ENCODE results near the gene HOATZ. TPM values are rescaled to one million over a fixed set of nuclear protein-coding genes. Genes with fewer than 3 reads are reported as not detected.
A peak's percentile ranks its signal among the peaks of the same experiment; 100 is the strongest.

HOATZ gene
- total and polyA plus RNA-seq, 2 donors from 2014 or later: not detected

DNA sequence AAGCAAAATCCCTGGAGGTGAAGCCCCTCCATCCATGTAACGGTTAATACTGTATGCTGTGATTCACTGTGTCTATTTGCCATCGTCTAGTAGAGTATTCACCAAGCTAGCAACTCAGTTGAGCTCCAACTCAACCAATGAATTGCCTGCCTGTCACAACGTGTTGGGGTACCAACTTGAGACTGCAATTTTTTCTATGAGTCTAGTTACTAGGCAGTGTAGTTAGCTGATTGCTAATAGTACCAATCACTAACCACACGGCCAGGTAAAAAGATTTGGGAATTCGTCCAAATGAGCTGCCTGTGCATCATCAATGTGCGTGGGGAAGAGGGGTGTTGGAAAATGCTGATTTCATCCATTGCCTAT is 1.4 kb upstream of the HOATZ start:
- H3K4me1 ChIP-seq (ENCODE audit: control insufficient read depth in 2 of 3, insufficient read depth in 2 of 3, low read depth in 1 of 3, low read length in 3 of 3): no peaks in the 10 kb centered on the region
- FAIRE-seq (no peak), DNase-seq (peak in 1 of 5 donors; percentile 9)
- peaks cover 32% of the 10 kb centered on the region for H3K27me3 ChIP-seq (ENCODE audit: control insufficient read depth, insufficient read depth, low read length)
- H3K27ac ChIP-seq (ENCODE audit: low read depth in 2 of 2, low read length in 2 of 2): no peak overlapping the region
- H3K9ac ChIP-seq (ENCODE audit: low read length in 3 of 3): no peak overlapping the region
- TF ChIP-seq, protein P1, sequence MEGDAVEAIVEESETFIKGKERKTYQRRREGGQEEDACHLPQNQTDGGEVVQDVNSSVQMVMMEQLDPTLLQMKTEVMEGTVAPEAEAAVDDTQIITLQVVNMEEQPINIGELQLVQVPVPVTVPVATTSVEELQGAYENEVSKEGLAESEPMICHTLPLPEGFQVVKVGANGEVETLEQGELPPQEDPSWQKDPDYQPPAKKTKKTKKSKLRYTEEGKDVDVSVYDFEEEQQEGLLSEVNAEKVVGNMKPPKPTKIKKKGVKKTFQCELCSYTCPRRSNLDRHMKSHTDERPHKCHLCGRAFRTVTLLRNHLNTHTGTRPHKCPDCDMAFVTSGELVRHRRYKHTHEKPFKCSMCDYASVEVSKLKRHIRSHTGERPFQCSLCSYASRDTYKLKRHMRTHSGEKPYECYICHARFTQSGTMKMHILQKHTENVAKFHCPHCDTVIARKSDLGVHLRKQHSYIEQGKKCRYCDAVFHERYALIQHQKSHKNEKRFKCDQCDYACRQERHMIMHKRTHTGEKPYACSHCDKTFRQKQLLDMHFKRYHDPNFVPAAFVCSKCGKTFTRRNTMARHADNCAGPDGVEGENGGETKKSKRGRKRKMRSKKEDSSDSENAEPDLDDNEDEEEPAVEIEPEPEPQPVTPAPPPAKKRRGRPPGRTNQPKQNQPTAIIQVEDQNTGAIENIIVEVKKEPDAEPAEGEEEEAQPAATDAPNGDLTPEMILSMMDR (IDR thresholded peaks at IDR 0.05; ENCODE audit: borderline replicate concordance, extremely low read depth, insufficient read depth): no peak
- no peak overlapping the region for H3K4me3 ChIP-seq (ENCODE audit: low read length in 3 of 3)
- H3K36me3 ChIP-seq (ENCODE audit: control insufficient read depth in 2 of 3, insufficient read depth in 3 of 3, low read length in 3 of 3): no peaks in the 10 kb centered on the region
- no peaks in the 10 kb centered on the region for H3K9me3 ChIP-seq (ENCODE audit: control insufficient read depth in 2 of 3, insufficient read depth in 1 of 3, low read length in 3 of 3)
- intact Hi-C loops (cut with DNase I): no loop called here

DNA sequence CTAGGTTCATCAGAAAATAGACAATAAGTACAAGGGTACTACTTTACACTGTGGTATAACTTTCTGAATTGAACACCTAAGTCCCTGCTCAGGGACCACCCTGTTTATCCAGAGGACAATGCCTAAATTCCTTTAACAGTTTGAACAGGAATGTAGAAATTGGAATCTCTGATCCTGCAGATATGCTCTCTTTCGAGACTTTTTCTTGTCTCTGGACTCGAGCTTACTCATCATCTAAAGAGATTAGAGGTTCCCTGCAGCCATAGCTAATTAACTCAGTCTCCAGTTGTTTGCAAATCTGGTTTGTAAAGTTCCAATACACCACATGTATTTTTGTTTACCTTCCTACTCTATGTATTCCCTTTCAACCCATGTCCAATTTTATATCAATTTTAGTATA is 1.0 kb downstream of the HOATZ start:
- Histone ChIP-seq H3K9me3 (ENCODE audit: control insufficient read depth in 2 of 3, insufficient read depth in 1 of 3, low read length in 3 of 3) (no peaks in the 10 kb centered on the region), H3K27me3 (ENCODE audit: control insufficient read depth, insufficient read depth, low read length) (peaks cover 32% of the 10 kb centered on the region), H3K9ac (ENCODE audit: low read length in 3 of 3) (no peak overlapping the region), H3K36me3 (ENCODE audit: control insufficient read depth in 2 of 3, insufficient read depth in 3 of 3, low read length in 3 of 3) (no peaks in the 10 kb centered on the region), H3K27ac (ENCODE audit: low read depth in 2 of 2, low read length in 2 of 2) (no peak overlapping the region), H3K4me3 (ENCODE audit: low read length in 3 of 3) (no peak overlapping the region), H3K4me1 (ENCODE audit: control insufficient read depth in 2 of 3, insufficient read depth in 2 of 3, low read depth in 1 of 3, low read length in 3 of 3) (no peaks in the 10 kb centered on the region)
- FAIRE-seq (no peak), DNase-seq (no peak)
- intact Hi-C loops (cut with DNase I): no loop called here
- TF ChIP-seq, protein P1 (IDR thresholded peaks at IDR 0.05; ENCODE audit: borderline replicate concordance, extremely low read depth, insufficient read depth): no peak

DNA sequence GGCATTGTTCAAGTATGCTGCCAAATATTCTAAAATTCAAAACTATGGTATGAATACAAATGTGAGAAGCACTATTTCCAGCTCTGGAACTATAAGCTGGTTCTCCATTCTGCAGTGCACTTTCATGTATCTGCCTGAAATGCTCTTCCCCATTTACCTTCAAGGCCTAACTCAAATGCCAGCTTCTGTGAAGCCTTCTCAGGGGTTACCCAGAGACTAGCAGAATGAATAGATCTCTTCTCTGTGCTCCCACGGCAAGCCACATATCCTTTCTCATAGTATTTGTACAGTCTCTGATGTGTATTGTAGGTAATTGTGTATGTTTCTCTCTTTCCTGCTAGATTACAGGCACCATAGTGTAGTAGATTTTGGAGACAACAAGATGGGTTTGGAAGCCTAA is 4.1 kb downstream of the HOATZ start:
- H3K4me1 ChIP-seq (ENCODE audit: control insufficient read depth in 2 of 3, insufficient read depth in 2 of 3, low read depth in 1 of 3, low read length in 3 of 3): no peaks in the 10 kb centered on the region
- H3K9me3 ChIP-seq (ENCODE audit: control insufficient read depth in 2 of 3, insufficient read depth in 1 of 3, low read length in 3 of 3): no peaks in the 10 kb centered on the region
- DNase-seq: no peak
- FAIRE-seq: no peak
- intact Hi-C loops (cut with DNase I): no loop called here
- no peak overlapping the region for H3K9ac ChIP-seq (ENCODE audit: low read length in 3 of 3)
- no peaks in the 10 kb centered on the region for H3K36me3 ChIP-seq (ENCODE audit: control insufficient read depth in 2 of 3, insufficient read depth in 3 of 3, low read length in 3 of 3)
- H3K27ac ChIP-seq (ENCODE audit: low read depth in 2 of 2, low read length in 2 of 2): no peak overlapping the region
- peaks cover 11% of the 10 kb centered on the region for H3K27me3 ChIP-seq (ENCODE audit: control insufficient read depth, insufficient read depth, low read length)
- TF ChIP-seq, protein P1 (IDR thresholded peaks at IDR 0.05; ENCODE audit: borderline replicate concordance, extremely low read depth, insufficient read depth): no peak
- H3K4me3 ChIP-seq (ENCODE audit: low read length in 3 of 3): no peak overlapping the region

DNA sequence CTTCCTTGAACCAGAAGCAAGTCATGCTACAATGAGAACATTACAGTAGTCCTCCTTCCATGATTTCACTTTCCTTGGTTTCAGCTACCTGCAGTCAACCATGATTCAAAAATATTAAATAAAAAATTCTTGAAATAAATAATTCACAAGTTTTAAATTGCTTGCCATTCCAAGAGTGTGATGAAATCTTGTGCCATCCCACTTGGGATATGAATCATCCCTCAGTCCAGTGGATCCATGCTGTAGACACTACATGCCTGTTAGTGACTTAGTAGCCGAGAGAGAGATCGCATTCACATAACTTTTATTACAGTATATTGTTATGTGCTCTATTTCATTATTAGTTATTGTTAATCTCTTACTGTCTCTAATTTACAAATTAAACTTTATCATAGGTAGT is 6.0 kb downstream of the HOATZ start:
- TF ChIP-seq, protein P1 (IDR thresholded peaks at IDR 0.05; ENCODE audit: borderline replicate concordance, extremely low read depth, insufficient read depth): no peak
- no peaks in the 10 kb centered on the region for H3K9me3 ChIP-seq (ENCODE audit: control insufficient read depth in 2 of 3, insufficient read depth in 1 of 3, low read length in 3 of 3)
- DNase-seq (no peak), FAIRE-seq (no peak)
- no peaks in the 10 kb centered on the region for H3K36me3 ChIP-seq (ENCODE audit: control insufficient read depth in 2 of 3, insufficient read depth in 3 of 3, low read length in 3 of 3)
- H3K4me1 ChIP-seq (ENCODE audit: control insufficient read depth in 2 of 3, insufficient read depth in 2 of 3, low read depth in 1 of 3, low read length in 3 of 3): no peaks in the 10 kb centered on the region
- no peak overlapping the region for H3K4me3 ChIP-seq (ENCODE audit: low read length in 3 of 3)
- H3K27me3 ChIP-seq (ENCODE audit: control insufficient read depth, insufficient read depth, low read length): no peaks in the 10 kb centered on the region
- no peak overlapping the region for H3K27ac ChIP-seq (ENCODE audit: low read depth in 2 of 2, low read length in 2 of 2)
- H3K9ac ChIP-seq (ENCODE audit: low read length in 3 of 3): no peak overlapping the region
- intact Hi-C loops (cut with DNase I): no loop called here

Data from kidney (tissue), 14 donors.